GM12864 (cell line): ENCODE data around the gene GRIA4.

Experiments
- DNase-seq: peaks from one replicate; pipeline ENCODE4 v3.0.0-alpha.2; 2011; ENCODE audit warnings: low read depth
- H3K4me3 ChIP-seq: 2 replicates; pipeline ENCODE4 v1.5.1; 2011; ENCODE audit warnings: mild to moderate bottlenecking, low read depth, low read length, control low read depth
- CTCF ChIP-seq: IDR thresholded peaks from 2 replicates; pipeline ENCODE4 v1.5.1; 2011; ENCODE audit warnings: low read depth, mild to moderate bottlenecking, moderate library complexity, low read length, control low read depth, inconsistent platforms; ENCODE audit errors: missing control alignments

Gene GRIA4

DNA sequence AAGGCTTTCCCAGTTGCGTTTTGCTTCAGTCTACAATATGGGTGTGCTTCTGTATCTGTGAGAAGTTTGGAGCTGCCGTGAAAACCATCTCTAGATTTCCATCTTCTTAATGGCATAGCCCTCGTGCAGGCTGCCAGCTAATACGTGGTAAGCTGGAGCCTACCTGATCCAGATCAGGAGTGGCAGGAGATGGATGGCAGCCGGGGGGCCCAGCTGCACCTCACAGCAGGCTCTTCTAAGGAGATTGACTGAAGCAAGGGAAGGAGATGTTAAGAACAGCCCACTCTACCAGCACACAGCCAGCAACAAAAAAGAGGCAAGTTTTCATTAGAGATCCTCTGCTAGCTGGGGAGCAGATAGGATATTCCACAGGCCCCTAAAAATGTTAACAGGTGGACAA, 296.6 kb downstream of the GRIA4 start:
- TF ChIP-seq CTCF: no peak
- no peak for DNase-seq
- no peak overlapping the region for H3K4me3 ChIP-seq

- no peak overlapping the region for H3K4me3 ChIP-seq
- no peak for DNase-seq
- no peak for TF ChIP-seq CTCF
These were observed 297.4 kb downstream of the GRIA4 start for GRCh38 chr11:105907319-105907718.

DNA sequence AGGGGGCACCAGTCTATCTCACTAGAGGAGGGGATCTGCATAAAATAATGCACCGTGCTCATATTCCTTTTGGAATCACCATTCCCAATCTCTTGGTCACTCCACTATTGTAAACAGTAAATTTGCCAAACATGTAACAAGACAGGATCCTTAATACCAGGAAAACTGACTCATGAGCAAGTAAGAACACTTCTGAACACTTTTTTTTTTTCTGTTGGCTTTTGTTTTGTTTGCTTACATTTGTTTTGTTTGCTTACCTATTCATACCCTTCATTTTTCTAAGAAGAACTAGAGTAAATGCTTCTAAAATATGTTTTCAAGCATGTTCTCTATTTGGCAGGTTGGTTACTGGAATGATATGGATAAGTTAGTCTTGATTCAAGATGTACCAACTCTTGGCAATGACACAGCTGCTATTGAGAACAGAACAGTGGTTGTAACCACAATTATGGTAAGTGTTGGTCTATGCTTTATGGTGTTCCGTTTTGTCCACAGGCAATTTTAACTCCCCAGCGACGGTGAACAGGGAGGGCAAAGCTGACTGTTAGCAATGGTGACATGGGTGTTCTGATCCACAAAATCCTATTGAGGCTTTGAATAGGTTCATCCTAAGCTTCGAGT, 300.3 kb downstream of the GRIA4 start:
- no peak overlapping the region for H3K4me3 ChIP-seq
- TF ChIP-seq CTCF: no peak
- no peak for DNase-seq

DNA sequence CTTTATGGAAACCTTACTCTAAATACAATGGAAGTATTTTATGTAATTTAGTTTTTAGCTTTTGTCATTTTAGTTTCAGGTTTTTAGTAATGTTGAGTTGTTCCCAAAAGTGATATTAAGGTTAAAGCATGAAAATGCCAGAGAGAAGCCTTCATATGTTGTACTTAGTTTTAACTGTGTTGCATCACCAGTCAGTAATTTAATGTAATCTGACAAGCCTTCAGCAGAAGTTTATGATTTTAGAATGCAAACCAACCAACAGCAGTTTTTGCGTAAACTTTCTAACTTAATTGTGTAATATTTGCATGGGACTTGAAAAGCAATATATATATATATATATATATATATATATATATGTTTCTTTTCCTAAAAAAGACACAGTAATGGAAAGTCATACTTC, 301.6 kb downstream of the GRIA4 start:
- no peak for DNase-seq
- no peak for TF ChIP-seq CTCF
- no peak overlapping the region for H3K4me3 ChIP-seq

DNA sequence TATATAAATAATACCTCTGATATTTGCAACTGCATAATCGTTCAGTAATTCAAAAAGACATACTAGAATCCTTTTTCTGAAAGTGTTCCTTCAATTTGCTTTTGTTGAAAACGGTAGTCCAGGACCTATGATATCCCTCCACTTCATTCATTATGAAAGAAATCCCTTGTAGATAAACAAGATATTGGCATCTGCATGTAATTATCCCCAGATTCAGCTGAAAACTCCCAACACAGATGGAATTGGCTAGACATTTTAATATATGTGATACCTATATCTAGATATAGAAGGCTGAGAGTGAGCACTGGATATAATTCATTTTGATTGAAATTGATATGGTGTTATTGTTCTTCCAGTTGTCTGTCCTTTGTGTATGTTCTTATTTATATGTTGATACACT, 302.8 kb downstream of the GRIA4 start:
- DNase-seq: no peak
- H3K4me3 ChIP-seq: no peak overlapping the region
- no peak for TF ChIP-seq CTCF

GRCh38 chr11:105915021-105915420, 305.1 kb downstream of the GRIA4 start:
- no peak for DNase-seq
- no peak overlapping the region for H3K4me3 ChIP-seq
- no peak for TF ChIP-seq CTCF

- DNase-seq: no peak
- H3K4me3 ChIP-seq: no peak overlapping the region
- TF ChIP-seq CTCF: no peak
These were observed 308.2 kb downstream of the GRIA4 start for GRCh38 chr11:105918039-105918438.
